ENCODE measurements around the gene FOXP1.

The FOXP1 gene

GRCh38 chr3:71132995-71133730 lies 450.4 kb downstream of the FOXP1 start:
- in situ Hi-C loops (cut with HindIII; ENCODE audit: low pct_ligation_motif_present, low sequenced_read_pairs): no loop called here
- TF ChIP-seq CTCF (IDR thresholded peaks at IDR 0.05; ENCODE audit: low read depth, low read length, missing control alignments): no peak
- H3K27ac ChIP-seq: no peak overlapping the region

GRCh38 chr3:71131375-71132314 lies 451.9 kb downstream of the FOXP1 start:
- Histone ChIP-seq H3K36me3 (replicated peaks) (no peaks in the 10 kb centered on the region), H3K4me3 (ENCODE audit: low read depth, low read length) (no peak overlapping the region), H3K27ac (peak overlapping the region; percentile 96), H3K27me3 (replicated peaks) (no peaks in the 10 kb centered on the region)
- TF ChIP-seq CTCF (IDR thresholded peaks at IDR 0.05; ENCODE audit: low read depth, low read length, missing control alignments): no peak
- in situ Hi-C loops (cut with HindIII; ENCODE audit: low pct_ligation_motif_present, low sequenced_read_pairs): no loop called here
- no peak for DNase-seq

More at GRCh38 chr3:71132995-71133730, 450.4 kb downstream of the FOXP1 start:
- H3K27me3 ChIP-seq (replicated peaks): no peaks in the 10 kb centered on the region
- no peak for DNase-seq
- no peaks in the 10 kb centered on the region for H3K36me3 ChIP-seq (replicated peaks)
- no peak overlapping the region for H3K4me3 ChIP-seq (ENCODE audit: low read depth, low read length)

GRCh38 chr3:71130471-71131374 lies 452.8 kb downstream of the FOXP1 start:
- Histone ChIP-seq H3K27ac (peak overlapping the region; percentile 96), H3K4me3 (ENCODE audit: low read depth, low read length) (peak overlapping the region; percentile 61), H3K27me3 (replicated peaks) (no peaks in the 10 kb centered on the region), H3K36me3 (replicated peaks) (no peaks in the 10 kb centered on the region)
- in situ Hi-C loops (cut with HindIII; ENCODE audit: low pct_ligation_motif_present, low sequenced_read_pairs): no loop called here
- peak; percentile 83 for DNase-seq
- no peak for TF ChIP-seq CTCF (IDR thresholded peaks at IDR 0.05; ENCODE audit: low read depth, low read length, missing control alignments)

- DNase-seq: peak; percentile 72
- H3K4me3 ChIP-seq (ENCODE audit: low read depth, low read length): peak overlapping the region; percentile 61
- in situ Hi-C loops (cut with HindIII; ENCODE audit: low pct_ligation_motif_present, low sequenced_read_pairs): no loop called here
These were observed 453.7 kb downstream of the FOXP1 start for GRCh38 chr3:71129611-71130431.

More at GRCh38 chr3:71129611-71130431, 453.7 kb downstream of the FOXP1 start:
- no peaks in the 10 kb centered on the region for H3K27me3 ChIP-seq (replicated peaks)
- TF ChIP-seq CTCF (IDR thresholded peaks at IDR 0.05; ENCODE audit: low read depth, low read length, missing control alignments): no peak
- peak overlapping the region; percentile 96 for H3K27ac ChIP-seq
- H3K36me3 ChIP-seq (replicated peaks): no peaks in the 10 kb centered on the region
